GM20000 (cell line): ENCODE measurements around the gene RAB11FIP3.
"Not testable (repeated sequence)": the region's sequence is repeated elsewhere in the genome, so short reads cannot be mapped to it uniquely, and the experiment has no call there.

ENCODE experiments used
- DNase-seq: peaks from one replicate; pipeline ENCODE4 v3.0.0; 2012; ENCODE audit warnings: low spot score
- TF ChIP-seq, protein P1 (sequence below): IDR thresholded peaks from 2 replicates; pipeline ENCODE4 v1.5.1; 2012; ENCODE audit warnings: mild to moderate bottlenecking, control low read depth; ENCODE audit errors: extremely low read depth, missing control alignments

Gene RAB11FIP3

GRCh38 chr16:490768-491167, 65.3 kb downstream of the RAB11FIP3 start:
- TF ChIP-seq, protein P1, sequence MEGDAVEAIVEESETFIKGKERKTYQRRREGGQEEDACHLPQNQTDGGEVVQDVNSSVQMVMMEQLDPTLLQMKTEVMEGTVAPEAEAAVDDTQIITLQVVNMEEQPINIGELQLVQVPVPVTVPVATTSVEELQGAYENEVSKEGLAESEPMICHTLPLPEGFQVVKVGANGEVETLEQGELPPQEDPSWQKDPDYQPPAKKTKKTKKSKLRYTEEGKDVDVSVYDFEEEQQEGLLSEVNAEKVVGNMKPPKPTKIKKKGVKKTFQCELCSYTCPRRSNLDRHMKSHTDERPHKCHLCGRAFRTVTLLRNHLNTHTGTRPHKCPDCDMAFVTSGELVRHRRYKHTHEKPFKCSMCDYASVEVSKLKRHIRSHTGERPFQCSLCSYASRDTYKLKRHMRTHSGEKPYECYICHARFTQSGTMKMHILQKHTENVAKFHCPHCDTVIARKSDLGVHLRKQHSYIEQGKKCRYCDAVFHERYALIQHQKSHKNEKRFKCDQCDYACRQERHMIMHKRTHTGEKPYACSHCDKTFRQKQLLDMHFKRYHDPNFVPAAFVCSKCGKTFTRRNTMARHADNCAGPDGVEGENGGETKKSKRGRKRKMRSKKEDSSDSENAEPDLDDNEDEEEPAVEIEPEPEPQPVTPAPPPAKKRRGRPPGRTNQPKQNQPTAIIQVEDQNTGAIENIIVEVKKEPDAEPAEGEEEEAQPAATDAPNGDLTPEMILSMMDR = no peak
- DNase-seq = no peak

DNA sequence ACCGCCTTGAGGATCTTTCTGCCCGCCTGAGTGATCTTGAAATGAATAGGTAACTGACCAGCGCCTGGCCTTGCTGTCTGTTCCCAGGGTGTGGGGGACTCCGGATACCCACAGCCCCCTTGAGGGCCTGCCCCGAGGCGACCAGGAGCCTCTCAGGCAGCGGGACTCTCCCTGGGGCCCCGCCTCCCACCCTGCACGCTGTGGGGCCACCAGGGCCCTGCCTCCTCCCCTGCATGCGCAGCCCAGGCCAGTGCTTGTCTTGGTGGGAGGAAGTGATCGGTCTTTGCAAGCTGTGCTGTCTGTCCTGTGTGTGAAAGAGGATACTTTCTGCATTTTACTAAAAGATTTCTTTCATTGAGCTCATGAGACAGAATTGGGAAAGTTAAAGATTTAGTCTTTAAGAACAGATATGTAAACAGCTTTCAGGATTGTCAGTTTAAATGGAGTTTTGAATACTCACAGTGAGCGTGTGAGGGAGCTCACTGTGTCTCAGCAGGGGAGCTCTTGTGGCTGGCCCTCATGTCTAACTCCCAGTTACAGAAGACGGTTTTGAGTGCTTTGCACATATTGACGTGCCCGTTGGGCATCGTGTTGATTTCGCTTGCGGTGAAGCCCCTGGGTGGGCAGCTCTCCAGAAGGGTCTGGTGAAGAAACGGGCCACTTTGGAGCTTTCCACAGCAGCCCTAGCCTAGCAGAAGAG, 65.9 kb downstream of the RAB11FIP3 start:
- TF ChIP-seq, protein P1 = no peak
- DNase-seq = no peak

DNA sequence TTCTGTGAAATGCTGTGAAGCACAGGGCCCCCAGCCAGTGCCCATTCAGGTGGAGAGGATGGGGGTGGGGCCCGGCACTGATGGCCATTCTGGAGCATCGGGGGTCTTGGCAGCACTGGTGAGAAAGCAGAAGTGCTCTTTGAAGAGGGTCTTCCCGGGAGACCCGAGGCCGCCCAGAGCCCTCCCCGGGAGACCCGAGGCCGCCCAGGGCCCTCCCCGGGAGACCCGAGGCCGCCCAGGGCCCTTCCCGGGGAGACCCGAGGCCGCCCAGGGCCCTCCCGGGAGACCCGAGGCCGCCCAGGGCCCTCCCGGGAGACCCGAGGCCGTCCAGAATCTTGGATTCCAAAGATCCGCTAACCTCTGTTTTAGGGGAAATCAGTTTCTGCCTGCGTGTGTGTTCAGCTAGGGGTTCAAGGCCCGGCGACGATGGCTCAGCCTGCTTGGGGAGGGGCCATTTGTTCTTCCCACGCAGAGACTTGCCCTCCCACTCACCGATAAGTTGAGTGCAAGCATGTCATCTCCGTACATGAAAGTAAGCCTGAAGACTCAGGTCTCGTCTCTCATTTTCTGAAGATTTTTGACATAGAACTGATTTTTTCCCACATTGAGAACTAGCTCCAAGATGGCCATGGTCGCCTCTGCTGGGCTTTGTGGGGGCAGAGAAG, 66.9 kb downstream of the RAB11FIP3 start:
- peak; percentile 51 for DNase-seq
- TF ChIP-seq, protein P1 = no peak

DNA sequence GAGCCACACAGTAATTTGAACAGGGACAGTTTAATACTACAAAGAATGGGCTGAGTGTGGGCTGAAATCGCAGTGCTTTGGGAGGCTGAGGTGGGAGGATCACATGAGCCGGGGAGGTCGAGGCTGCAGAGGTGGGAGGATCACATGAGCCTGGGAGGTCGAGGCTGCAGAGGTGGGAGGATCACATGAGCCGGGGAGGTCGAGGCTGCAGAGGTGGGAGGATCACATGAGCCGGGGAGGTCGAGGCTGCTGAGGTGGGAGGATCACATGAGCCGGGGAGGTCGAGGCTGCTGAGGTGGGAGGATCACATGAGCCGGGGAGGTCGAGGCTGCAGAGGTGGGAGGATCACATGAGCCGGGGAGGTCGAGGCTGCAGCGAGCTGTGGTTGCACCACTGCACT, 69.2 kb downstream of the RAB11FIP3 start:
- DNase-seq = not testable (repeated sequence)

DNA sequence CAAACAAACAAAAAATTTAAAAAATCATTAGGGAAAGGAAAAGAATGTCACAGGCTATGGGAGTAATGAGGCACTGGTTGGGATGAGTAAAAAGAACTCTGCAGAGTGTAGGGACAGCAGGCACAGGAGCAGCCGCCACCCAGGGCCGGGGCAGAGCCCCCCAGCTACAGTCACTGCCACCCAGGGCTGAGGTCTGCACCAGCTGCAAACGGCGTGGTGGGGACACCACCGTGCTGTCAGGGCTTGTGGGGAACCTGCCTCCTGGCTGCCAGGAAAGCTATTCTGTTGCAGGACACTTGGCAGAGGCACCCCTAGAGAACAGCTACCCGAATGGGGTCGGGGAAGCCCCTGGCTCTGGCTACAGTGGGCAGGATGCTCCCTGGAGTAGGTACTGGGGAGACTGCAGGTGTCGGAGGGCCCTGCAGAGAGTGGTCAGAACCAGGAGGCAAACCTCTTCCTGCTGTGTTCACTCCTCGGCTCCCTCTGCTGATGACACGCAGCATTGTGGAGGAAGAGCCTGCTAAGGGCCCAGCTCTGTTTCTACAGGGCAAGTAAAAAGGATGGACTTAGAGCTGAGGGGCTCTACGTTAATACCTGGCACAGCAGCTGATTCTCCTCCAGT, 69.8 kb downstream of the RAB11FIP3 start:
- DNase-seq = peak; percentile 62
- TF ChIP-seq, protein P1 = no peak

DNA sequence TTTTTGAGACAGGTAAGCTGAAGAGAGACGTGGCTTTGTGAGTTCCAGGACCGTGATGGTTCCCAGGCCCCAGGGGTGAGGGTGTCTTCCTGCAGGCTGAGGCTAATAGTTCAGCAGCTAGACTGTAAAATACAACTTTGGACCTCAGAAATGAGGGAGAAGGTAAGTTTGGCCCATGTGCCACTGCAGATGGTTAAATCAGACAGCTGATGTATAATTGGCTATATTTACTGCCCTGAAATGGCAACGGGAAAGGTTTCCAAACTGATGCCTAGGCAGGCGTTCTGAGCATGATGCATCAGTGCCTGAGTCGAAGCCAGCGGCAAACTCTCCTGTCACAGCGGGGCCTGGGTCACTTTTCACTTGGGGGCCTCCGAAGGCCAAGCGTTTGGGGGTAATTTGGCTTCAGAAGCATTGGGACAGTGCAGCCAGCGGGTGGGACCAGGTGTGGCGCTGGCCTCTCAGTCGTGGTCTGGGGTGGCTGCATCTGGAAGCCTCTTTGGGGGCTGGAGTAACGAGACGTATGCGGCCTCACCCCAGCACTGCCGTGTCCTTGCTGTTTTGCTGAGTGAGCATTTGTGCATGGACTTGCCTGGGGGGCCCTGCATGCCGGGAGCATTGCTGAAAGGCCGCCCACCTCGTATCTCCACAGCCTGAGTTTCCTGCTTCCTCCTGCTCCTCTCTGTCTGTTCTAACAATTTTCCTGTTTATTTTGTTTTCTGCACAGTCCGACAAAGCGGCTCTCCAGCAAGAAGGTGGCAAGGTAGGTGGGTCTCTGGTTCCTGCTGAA, 70.8 kb downstream of the RAB11FIP3 start:
- TF ChIP-seq, protein P1 = no peak
- no peak for DNase-seq

GRCh38 chr16:497258-497657, 71.8 kb downstream of the RAB11FIP3 start:
- DNase-seq = no peak
- TF ChIP-seq, protein P1 = no peak
